GM23338 (cell line): ENCODE results near the gene IGSF1. TPM values are rescaled to one million over a fixed set of nuclear protein-coding genes. Genes with fewer than 3 reads are reported as not detected.
A peak's percentile ranks its signal among the peaks of the same experiment; 100 is the strongest.
"Not testable (repeated sequence)": the region's sequence is repeated elsewhere in the genome, so short reads cannot be mapped to it uniquely, and the experiment has no call there.

Source experiments
- ATAC-seq: fragments of 200-7000 bp; cut with Tn5 transposase; 3 replicates; pipeline ENCODE4 v1.9.1; 2020
- DNase-seq: peaks from one replicate; pipeline ENCODE4 v3.0.0-alpha.2; 2015; ENCODE audit warnings: low spot score
- H2AFZ ChIP-seq: fragments of 200-600 bp; sonication (generic); 2 replicates; pipeline ENCODE4 v1.8.0; 2016; ENCODE audit warnings: antibody characterized with exemption, mild to moderate bottlenecking, moderate library complexity
- H3F3A ChIP-seq: fragments of 200-600 bp; sonication (generic); replicated peaks from 2 replicates; pipeline ENCODE4 v1.8.0; 2017; ENCODE audit warnings: antibody characterized with exemption, mixed run types, low read depth
- H3K27ac ChIP-seq: fragments of 200-600 bp; sonication (generic); 2 replicates; pipeline ENCODE4 v1.6.1; 2016; ENCODE audit warnings: low read depth
- H3K27me3 ChIP-seq: fragments of 200-600 bp; sonication (generic); 2 replicates; pipeline ENCODE4 v1.8.0; 2016; ENCODE audit warnings: mild to moderate bottlenecking, mixed run types, moderate library complexity; ENCODE audit not compliant: insufficient read depth
- H3K36me3 ChIP-seq: fragments of 200-600 bp; sonication (generic); 2 replicates; pipeline ENCODE4 v1.8.0; 2016; ENCODE audit warnings: mild to moderate bottlenecking; ENCODE audit not compliant: insufficient read depth
- H3K4me1 ChIP-seq: fragments of 200-600 bp; sonication (generic); 2 replicates; pipeline ENCODE4 v1.8.0; 2016; ENCODE audit warnings: mild to moderate bottlenecking, moderate library complexity; ENCODE audit not compliant: insufficient read depth
- H3K4me2 ChIP-seq: fragments of 200-600 bp; sonication (generic); 2 replicates; pipeline ENCODE4 v1.7.1; 2017; ENCODE audit warnings: mixed run types
- H3K4me3 ChIP-seq: fragments of 200-600 bp; sonication (generic); 2 replicates; pipeline ENCODE4 v1.6.1; 2016; ENCODE audit warnings: mixed run types
- H3K79me2 ChIP-seq: fragments of 200-600 bp; sonication (generic); replicated peaks from 2 replicates; pipeline ENCODE4 v1.8.0; 2017; ENCODE audit warnings: mild to moderate bottlenecking; ENCODE audit not compliant: insufficient read depth
- H3K9me2 ChIP-seq: fragments of 200-600 bp; sonication (generic); 2 replicates; pipeline ENCODE4 v1.8.0; 2017; ENCODE audit not compliant: insufficient read depth
- H4K20me1 ChIP-seq: fragments of 200-600 bp; sonication (generic); replicated peaks from 2 replicates; pipeline ENCODE4 v1.8.0; 2017; ENCODE audit warnings: mild to moderate bottlenecking; ENCODE audit not compliant: insufficient read depth
- H3K27ac Mint-ChIP-seq: 2 replicates; pipeline ENCODE4 v1.8.0; 2020; ENCODE audit warnings: inconsistent platforms, mild to moderate bottlenecking, moderate library complexity, mixed read lengths
- H3K27me3 Mint-ChIP-seq: 3 replicates; pipeline ENCODE4 v1.8.0; 2022; ENCODE audit warnings: low read depth, mild to moderate bottlenecking, moderate library complexity, mixed read lengths, inconsistent platforms; ENCODE audit not compliant: insufficient read depth, poor library complexity
- H3K36me3 Mint-ChIP-seq: 3 replicates; pipeline ENCODE4 v1.8.0; 2021; ENCODE audit warnings: low read depth, mild to moderate bottlenecking, inconsistent platforms, moderate library complexity, mixed read lengths
- H3K4me1 Mint-ChIP-seq: 3 replicates; pipeline ENCODE4 v1.8.0; 2020; ENCODE audit warnings: mild to moderate bottlenecking, inconsistent platforms, mixed read lengths
- H3K4me3 Mint-ChIP-seq: 3 replicates; pipeline ENCODE4 v1.8.0; 2021; ENCODE audit warnings: moderate library complexity, mild to moderate bottlenecking, inconsistent platforms, mixed read lengths
- H3K9me3 Mint-ChIP-seq: 3 replicates; pipeline ENCODE4 v1.8.0; 2020; ENCODE audit warnings: moderate library complexity, mild to moderate bottlenecking, inconsistent platforms, mixed read lengths
- CREB1 ChIP-seq: fragments of 250-450 bp; sonication (Bioruptor Pico); IDR thresholded peaks from 2 replicates; pipeline ENCODE4 v1.5.0; 2020; ENCODE audit warnings: low read depth, mild to moderate bottlenecking, moderate library complexity
- CTCF ChIP-seq, 2 experiments: fragments of 200-600 bp in 1 of 2; sonication (generic) in 1 of 2; conservative IDR thresholded peaks; 2 replicates each; pipeline versions ENCODE4 v1.5.1 to v1.6.1; 2016 to 2017; ENCODE audit warnings: antibody characterized with exemption in 2 of 2, low read depth in 2 of 2, mild to moderate bottlenecking in 2 of 2, moderate library complexity in 1 of 2
- EZH2 ChIP-seq: fragments of 200-600 bp; sonication (generic); IDR thresholded peaks from one replicate; pipeline ENCODE4 v1.8.0; 2017; ENCODE audit warnings: antibody characterized with exemption, mild to moderate bottlenecking, low read depth; ENCODE audit not compliant: unreplicated experiment
- EZH2phosphoT487 ChIP-seq: fragments of 200-600 bp; sonication (generic); IDR thresholded peaks from one replicate; pipeline ENCODE4 v1.8.1; 2018; ENCODE audit warnings: antibody characterized with exemption; ENCODE audit not compliant: unreplicated experiment
- NANOG ChIP-seq: IDR thresholded peaks from 2 replicates; pipeline ENCODE4 v1.6.1; 2016; ENCODE audit warnings: antibody characterized with exemption, borderline replicate concordance
- REST ChIP-seq: IDR thresholded peaks from one replicate; pipeline ENCODE4 v1.6.1; 2018; ENCODE audit warnings: antibody characterized with exemption; ENCODE audit not compliant: unreplicated experiment
- ZNF462 ChIP-seq: fragments of 250-450 bp; sonication (Bioruptor Pico); IDR thresholded peaks from 2 replicates; pipeline ENCODE4 v1.5.0; 2020; ENCODE audit warnings: mild to moderate bottlenecking, moderate library complexity
- polyA plus RNA-seq: library from polyadenylated mRNA; unstranded; fragments of >200 nt; fragmentation: Nextera tagmentation; extraction: Ambion mirVana; gene quantifications from 2 replicates; pipeline ENCODE4 v1.2.1, GENCODE V29; 2016
- total RNA-seq: library from RNA; depleted of rRNA; stranded (reverse); fragments of >200 nt; shearing (Covaris generic); gene quantifications from 2 replicates; pipeline ENCODE4 v1.2.3, GENCODE V29; 2014

Gene IGSF1
- total and polyA plus RNA-seq, 2 experiments from 2014 or later = 12.8 to 19.5 TPM

- TF ChIP-seq CREB1 (no peak), EZH2phosphoT487 (no peak), EZH2 (no peak)
Observed at GRCh38 chrX:131257367-131257766, 31.7 kb downstream of the IGSF1 start (continued).

- H3K36me3 Mint-ChIP-seq, ATAC-seq, H3K27me3 ChIP-seq, H3K36me3 ChIP-seq, H3K9me3 Mint-ChIP-seq, H3K4me1 Mint-ChIP-seq, H3K27me3 Mint-ChIP-seq, DNase-seq, H3K27ac ChIP-seq, H3K9me2 ChIP-seq, H3F3A ChIP-seq, H4K20me1 ChIP-seq, H2AFZ ChIP-seq, H3K79me2 ChIP-seq, H3K27ac Mint-ChIP-seq, H3K4me1 ChIP-seq: not testable (repeated sequence)
- peak overlapping the region; percentile 21 for H3K4me3 ChIP-seq
- H3K4me3 Mint-ChIP-seq = peak overlapping the region; percentile 39; the same call in 2 of the 3 replicates
- peak overlapping the region; percentile 13 for H3K4me2 ChIP-seq
Observed at GRCh38 chrX:131250984-131251738, 37.9 kb downstream of the IGSF1 start.

GRCh38 chrX:131239057-131239456, 50.0 kb downstream of the IGSF1 start:
- H3K9me2 ChIP-seq = no peaks in the 10 kb centered on the region
- no peaks in the 10 kb centered on the region for H3K79me2 ChIP-seq
- no peak overlapping the region for H3K4me3 ChIP-seq
- no peak overlapping the region for H3K4me2 ChIP-seq
- Mint-ChIP-seq H3K4me3 (no peak overlapping the region), H3K9me3 (no peaks in the 10 kb centered on the region), H3K27me3 (no peaks in the 10 kb centered on the region), H3K36me3 (no peaks in the 10 kb centered on the region; the same call in 2 of the 3 replicates), H3K27ac (no peak overlapping the region), H3K4me1 (peaks cover 3% of the 10 kb centered on the region; the same call in 2 of the 3 replicates)
- DNase-seq (no peak), ATAC-seq (no peak)
- H4K20me1 ChIP-seq = no peaks in the 10 kb centered on the region
- H3K36me3 ChIP-seq = no peaks in the 10 kb centered on the region
- no peak overlapping the region for H2AFZ ChIP-seq
- no peak overlapping the region for H3K27ac ChIP-seq
- no peaks in the 10 kb centered on the region for H3K4me1 ChIP-seq
- no peaks in the 10 kb centered on the region for H3K27me3 ChIP-seq
- no peaks in the 10 kb centered on the region for H3F3A ChIP-seq
- no peak for TF ChIP-seq CREB1
- TF ChIP-seq REST = no peak
- TF ChIP-seq EZH2 = no peak
- TF ChIP-seq NANOG = no peak
- no peak for TF ChIP-seq CTCF (conservative IDR thresholded peaks at IDR 0.05; ENCODE audit: low read depth in 2 of 2)
- no peak for TF ChIP-seq ZNF462 (CRISPR knock-in tag)
- no peak for TF ChIP-seq EZH2phosphoT487
